Measurements from ENCODE around the gene HRH4. TPM values are rescaled to one million over a fixed set of nuclear protein-coding genes. Genes with fewer than 3 reads are reported as not detected.

Gene HRH4
- total RNA-seq, 1 experiment from 2014 or later: 0.15 TPM

- Histone ChIP-seq H3K4me1 (ENCODE audit: insufficient read depth, low read length, poor library complexity, severe bottlenecking) (no peaks in the 10 kb centered on the region), H3K4me3 (ENCODE audit: low read depth, low read length, poor library complexity, severe bottlenecking) (no peak overlapping the region), H3K9me3 (ENCODE audit: low read depth, low read length, poor library complexity, severe bottlenecking) (no peaks in the 10 kb centered on the region), H3K27me3 (replicated peaks; ENCODE audit: insufficient read depth, low read depth, low read length, poor library complexity) (no peaks in the 10 kb centered on the region), H3K27ac (ENCODE audit: low read depth, low read length, poor library complexity, severe bottlenecking) (no peak overlapping the region), H3K36me3 (ENCODE audit: insufficient read depth, low read length, poor library complexity, severe bottlenecking) (peaks cover 82% of the 10 kb centered on the region)
- ChIA-PET POLR2A (ENCODE audit: low non-redundant PET) (interaction anchor here (0.7 kb wide), 1 partner anchor 1453 kb away, joined by 3 read pairs; no protein-coding TSS in a partner anchor), CTCF (interaction anchor here (1.1 kb wide), 1 partner anchor 42 kb away, joined by 3 read pairs; no protein-coding TSS in a partner anchor)
- intact Hi-C loops (cut with micrococcal nuclease; ENCODE audit: unreplicated experiment): no loop called here
- BruUV-seq (replicated peaks): no TSS peak
- no peak for DNase-seq (ENCODE audit: low spot score)
- no peak for TF ChIP-seq EZH2 (IDR thresholded peaks at IDR 0.05; ENCODE audit: borderline replicate concordance, low read depth, low read length, poor library complexity, severe bottlenecking)
- no peak; the same call in 1 of the 2 replicates for TF ChIP-seq CTCF (conservative IDR thresholded peaks at IDR 0.05; ENCODE audit: low read depth, low read length)
Measured at GRCh38 chr18:24446953-24447538, 13.4 kb upstream of the HRH4 start.

GRCh38 chr18:24447961-24448360 lies 12.5 kb upstream of the HRH4 start:
- no peaks in the 10 kb centered on the region for H3K27me3 ChIP-seq (replicated peaks; ENCODE audit: insufficient read depth, low read depth, low read length, poor library complexity)
- H3K9me3 ChIP-seq (ENCODE audit: low read depth, low read length, poor library complexity, severe bottlenecking): no peaks in the 10 kb centered on the region
- H3K36me3 ChIP-seq (ENCODE audit: insufficient read depth, low read length, poor library complexity, severe bottlenecking): peaks cover 76% of the 10 kb centered on the region
- TF ChIP-seq EZH2 (IDR thresholded peaks at IDR 0.05; ENCODE audit: borderline replicate concordance, low read depth, low read length, poor library complexity, severe bottlenecking) (no peak), CTCF (conservative IDR thresholded peaks at IDR 0.05; ENCODE audit: low read depth, low read length) (no peak)
- ChIA-PET CTCF (no interaction called here), POLR2A (ENCODE audit: low non-redundant PET) (no interaction called here)
- H3K27ac ChIP-seq (ENCODE audit: low read depth, low read length, poor library complexity, severe bottlenecking): no peak overlapping the region
- intact Hi-C loops (cut with micrococcal nuclease; ENCODE audit: unreplicated experiment): no loop called here
- H3K4me1 ChIP-seq (ENCODE audit: insufficient read depth, low read length, poor library complexity, severe bottlenecking): no peaks in the 10 kb centered on the region
- no TSS peak for BruUV-seq (replicated peaks)
- no peak overlapping the region for H3K4me3 ChIP-seq (ENCODE audit: low read depth, low read length, poor library complexity, severe bottlenecking)
- no peak for DNase-seq (ENCODE audit: low spot score)

GRCh38 chr18:24456549-24456948 lies 3.9 kb upstream of the HRH4 start:
- H3K27ac ChIP-seq (ENCODE audit: low read depth, low read length, poor library complexity, severe bottlenecking): no peak overlapping the region
- BruUV-seq (replicated peaks): no TSS peak
- TF ChIP-seq CTCF (conservative IDR thresholded peaks at IDR 0.05; ENCODE audit: low read depth, low read length) (no peak), EZH2 (IDR thresholded peaks at IDR 0.05; ENCODE audit: borderline replicate concordance, low read depth, low read length, poor library complexity, severe bottlenecking) (no peak)
- no peaks in the 10 kb centered on the region for H3K9me3 ChIP-seq (ENCODE audit: low read depth, low read length, poor library complexity, severe bottlenecking)
- H3K4me3 ChIP-seq (ENCODE audit: low read depth, low read length, poor library complexity, severe bottlenecking): no peak overlapping the region
- DNase-seq (ENCODE audit: low spot score): no peak
- H3K36me3 ChIP-seq (ENCODE audit: insufficient read depth, low read length, poor library complexity, severe bottlenecking): peaks cover 3% of the 10 kb centered on the region
- CTCF ChIA-PET: no interaction called here
- intact Hi-C loops (cut with micrococcal nuclease; ENCODE audit: unreplicated experiment): no loop called here
- no peaks in the 10 kb centered on the region for H3K4me1 ChIP-seq (ENCODE audit: insufficient read depth, low read length, poor library complexity, severe bottlenecking)
- POLR2A ChIA-PET (ENCODE audit: low non-redundant PET): no interaction called here
- no peaks in the 10 kb centered on the region for H3K27me3 ChIP-seq (replicated peaks; ENCODE audit: insufficient read depth, low read depth, low read length, poor library complexity)

Measured in A673 (cell line).